Hepatocyte (in vitro differentiated cells): Measurements from ENCODE around the gene CTNNA1. TPM values are rescaled to one million over a fixed set of nuclear protein-coding genes. Genes with fewer than 3 reads are reported as not detected.

Experiments
- DNase-seq: peaks from one replicate; pipeline ENCODE4 v3.0.0-alpha.2; 2016; ENCODE audit warnings: low spot score
- H2AFZ ChIP-seq: fragments of 200-600 bp; sonication (generic); 2 replicates; pipeline ENCODE4 v1.6.0; 2016; ENCODE audit warnings: antibody characterized with exemption, mild to moderate bottlenecking
- H3K27ac ChIP-seq: fragments of 200-600 bp; sonication (generic); 2 replicates; pipeline ENCODE4 v1.5.1; 2016; ENCODE audit warnings: mild to moderate bottlenecking
- H3K27me3 ChIP-seq: fragments of 200-600 bp; sonication (generic); 2 replicates; pipeline ENCODE4 v1.6.1; 2016
- H3K36me3 ChIP-seq: fragments of 200-600 bp; sonication (generic); replicated peaks from 2 replicates; pipeline ENCODE4 v1.5.1; 2016; ENCODE audit warnings: low read depth; ENCODE audit not compliant: insufficient read depth
- H3K4me1 ChIP-seq: fragments of 200-600 bp; sonication (generic); 2 replicates; pipeline ENCODE4 v1.5.1; 2016; ENCODE audit warnings: mild to moderate bottlenecking, moderate library complexity; ENCODE audit not compliant: insufficient read depth
- H3K4me2 ChIP-seq: fragments of 200-600 bp; sonication (generic); 2 replicates; pipeline ENCODE4 v1.6.0; 2016
- H3K4me3 ChIP-seq: fragments of 200-600 bp; sonication (generic); 2 replicates; pipeline ENCODE4 v1.5.1; 2016; ENCODE audit warnings: mild to moderate bottlenecking
- H3K79me2 ChIP-seq: fragments of 200-600 bp; sonication (generic); 2 replicates; pipeline ENCODE4 v1.6.0; 2017; ENCODE audit warnings: mild to moderate bottlenecking
- H3K9me2 ChIP-seq: fragments of 200-600 bp; sonication (generic); replicated peaks from 2 replicates; pipeline ENCODE4 v1.6.0; 2017; ENCODE audit warnings: mild to moderate bottlenecking; ENCODE audit not compliant: insufficient read depth
- H3K9me3 ChIP-seq: fragments of 200-600 bp; sonication (generic); 2 replicates; pipeline ENCODE4 v1.5.1; 2016; ENCODE audit warnings: low read depth, mild to moderate bottlenecking
- H4K20me1 ChIP-seq: fragments of 200-600 bp; sonication (generic); 2 replicates; pipeline ENCODE4 v1.6.0; 2016; ENCODE audit warnings: mild to moderate bottlenecking; ENCODE audit not compliant: insufficient read depth, poor library complexity, severe bottlenecking
- EZH2 ChIP-seq: fragments of 200-600 bp; sonication (generic); IDR thresholded peaks from 2 replicates; pipeline ENCODE4 v1.6.1; 2016; ENCODE audit warnings: antibody characterized with exemption, mild to moderate bottlenecking, borderline replicate concordance
- EZH2phosphoT487 ChIP-seq: fragments of 200-600 bp; sonication (generic); IDR thresholded peaks from one replicate; pipeline ENCODE4 v1.6.1; 2018; ENCODE audit warnings: antibody characterized with exemption, mild to moderate bottlenecking, low read depth, moderate library complexity; ENCODE audit not compliant: unreplicated experiment, severe bottlenecking
- WGBS: methylation state at CpG from one replicate; pipeline ENCODE4 v1.1.6; 2016; ENCODE audit warnings: low lambda C conversion rate; ENCODE audit errors: missing lambda C conversion rate; 5-methylcytosine and 5-hydroxymethylcytosine counted together
- polyA plus RNA-seq: library from polyadenylated mRNA; unstranded; fragments of >200 nt; fragmentation: Nextera tagmentation; extraction: Ambion mirVana; gene quantifications from 2 replicates; pipeline ENCODE4 v1.2.1, GENCODE V29; 2016
- total RNA-seq: library from RNA; depleted of rRNA; stranded (reverse); fragments of >200 nt; gene quantifications from 2 replicates; pipeline ENCODE4 v1.2.3, GENCODE V29; 2014
- TF ChIP-seq, protein P1 (sequence below): fragments of 200-600 bp; sonication (generic); IDR thresholded peaks from 2 replicates; pipeline ENCODE4 v1.5.1; 2016; ENCODE audit warnings: antibody characterized with exemption, mild to moderate bottlenecking; ENCODE audit not compliant: poor library complexity

CTNNA1 gene
- total and polyA plus RNA-seq, 2 experiments from 2014 or later: 152 to 349 TPM

DNA sequence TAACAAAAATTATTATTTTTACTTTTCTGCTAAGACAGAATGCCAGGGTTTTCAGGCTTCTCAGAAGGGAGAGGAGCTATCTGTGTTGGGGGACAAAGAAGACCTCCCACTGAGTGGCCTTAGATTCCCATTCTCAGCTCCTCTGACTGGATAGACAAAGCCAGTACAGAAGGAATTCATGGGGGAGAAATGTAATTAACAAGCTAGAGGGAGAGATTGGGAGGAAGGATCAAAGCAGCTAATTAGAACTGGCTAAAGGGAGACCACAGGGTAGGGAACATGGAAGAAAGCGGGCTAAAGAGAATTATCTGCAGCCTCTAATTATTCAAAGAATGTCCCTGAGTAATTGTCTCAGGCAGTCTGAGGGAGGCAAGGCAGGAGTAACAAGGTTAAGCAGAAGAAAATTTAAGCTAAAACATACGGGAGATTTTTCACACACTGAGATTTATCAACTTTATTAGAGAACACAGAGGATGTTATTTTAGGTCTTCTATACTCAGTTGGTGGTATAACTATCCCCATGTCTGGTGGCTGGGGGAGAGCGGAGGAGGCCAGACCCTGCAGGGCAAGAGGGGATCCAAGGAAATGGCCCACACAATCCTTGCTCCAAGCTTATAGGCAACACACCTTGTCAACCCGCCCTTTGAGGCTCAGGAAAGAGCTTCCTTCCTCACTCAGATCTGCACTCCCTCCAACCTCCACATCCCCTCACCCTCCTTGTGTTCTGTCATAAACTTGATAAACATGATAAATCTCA lies 209.6 kb downstream of the CTNNA1 start:
- H3K27ac ChIP-seq: no peak overlapping the region
- WGBS: 79% methylated on average over 4 of the region's 4 CpGs

DNA sequence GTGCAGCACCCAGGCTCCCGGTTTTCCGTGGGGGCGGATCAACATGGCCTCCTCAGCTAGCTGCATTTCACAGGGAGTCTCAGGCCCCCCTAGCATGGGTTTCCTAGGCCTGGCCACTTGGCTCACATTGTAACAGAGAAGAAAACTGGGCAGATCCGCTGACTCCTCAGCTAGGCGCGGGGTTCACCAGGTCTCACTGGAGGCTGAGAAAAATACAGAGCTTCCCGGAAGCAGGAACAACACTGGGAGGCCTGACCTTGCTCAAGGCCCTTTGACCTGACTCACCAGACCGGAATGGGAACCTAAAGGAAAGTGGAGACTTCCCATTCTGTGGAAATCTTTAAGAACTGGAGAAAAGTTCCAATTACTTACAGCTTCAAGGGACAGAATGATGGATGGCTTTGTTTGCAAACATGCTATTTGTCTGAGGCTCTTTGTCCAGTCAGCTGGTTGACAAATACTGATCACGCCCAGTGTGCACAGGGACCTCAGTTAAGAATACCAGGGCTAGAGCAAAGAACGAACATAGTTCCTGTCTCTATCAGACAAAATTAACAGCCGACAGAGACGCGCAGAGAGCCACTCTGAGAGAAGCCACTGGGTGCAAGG lies 210.6 kb downstream of the CTNNA1 start:
- Histone ChIP-seq H3K79me2 (no peaks in the 10 kb centered on the region), H2AFZ (no peak overlapping the region), H3K27ac (peak overlapping the region; percentile 19), H3K4me2 (peak overlapping the region; percentile 20), H3K9me3 (no peaks in the 10 kb centered on the region), H4K20me1 (no peaks in the 10 kb centered on the region), H3K4me1 (peaks cover 33% of the 10 kb centered on the region), H3K36me3 (no peaks in the 10 kb centered on the region), H3K27me3 (no peaks in the 10 kb centered on the region), H3K9me2 (no peaks in the 10 kb centered on the region), H3K4me3 (no peak overlapping the region)
- WGBS: 70% methylated on average over 13 of the region's 13 CpGs
- no peak for DNase-seq
- TF ChIP-seq EZH2phosphoT487 (no peak), EZH2 (no peak)

More for the DNA sequence above, 209.6 kb downstream of the CTNNA1 start:
- no peak overlapping the region for H2AFZ ChIP-seq
- H3K27me3 ChIP-seq: no peaks in the 10 kb centered on the region
- H4K20me1 ChIP-seq: no peaks in the 10 kb centered on the region
- no peaks in the 10 kb centered on the region for H3K9me2 ChIP-seq
- no peak overlapping the region for H3K4me3 ChIP-seq
- peaks cover 33% of the 10 kb centered on the region for H3K4me1 ChIP-seq
- H3K9me3 ChIP-seq: no peaks in the 10 kb centered on the region
- DNase-seq: no peak
- H3K79me2 ChIP-seq: no peaks in the 10 kb centered on the region
- TF ChIP-seq EZH2 (no peak), EZH2phosphoT487 (no peak)
- TF ChIP-seq, protein P1, sequence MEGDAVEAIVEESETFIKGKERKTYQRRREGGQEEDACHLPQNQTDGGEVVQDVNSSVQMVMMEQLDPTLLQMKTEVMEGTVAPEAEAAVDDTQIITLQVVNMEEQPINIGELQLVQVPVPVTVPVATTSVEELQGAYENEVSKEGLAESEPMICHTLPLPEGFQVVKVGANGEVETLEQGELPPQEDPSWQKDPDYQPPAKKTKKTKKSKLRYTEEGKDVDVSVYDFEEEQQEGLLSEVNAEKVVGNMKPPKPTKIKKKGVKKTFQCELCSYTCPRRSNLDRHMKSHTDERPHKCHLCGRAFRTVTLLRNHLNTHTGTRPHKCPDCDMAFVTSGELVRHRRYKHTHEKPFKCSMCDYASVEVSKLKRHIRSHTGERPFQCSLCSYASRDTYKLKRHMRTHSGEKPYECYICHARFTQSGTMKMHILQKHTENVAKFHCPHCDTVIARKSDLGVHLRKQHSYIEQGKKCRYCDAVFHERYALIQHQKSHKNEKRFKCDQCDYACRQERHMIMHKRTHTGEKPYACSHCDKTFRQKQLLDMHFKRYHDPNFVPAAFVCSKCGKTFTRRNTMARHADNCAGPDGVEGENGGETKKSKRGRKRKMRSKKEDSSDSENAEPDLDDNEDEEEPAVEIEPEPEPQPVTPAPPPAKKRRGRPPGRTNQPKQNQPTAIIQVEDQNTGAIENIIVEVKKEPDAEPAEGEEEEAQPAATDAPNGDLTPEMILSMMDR: no peak
- no peak overlapping the region for H3K4me2 ChIP-seq
- no peaks in the 10 kb centered on the region for H3K36me3 ChIP-seq

DNA sequence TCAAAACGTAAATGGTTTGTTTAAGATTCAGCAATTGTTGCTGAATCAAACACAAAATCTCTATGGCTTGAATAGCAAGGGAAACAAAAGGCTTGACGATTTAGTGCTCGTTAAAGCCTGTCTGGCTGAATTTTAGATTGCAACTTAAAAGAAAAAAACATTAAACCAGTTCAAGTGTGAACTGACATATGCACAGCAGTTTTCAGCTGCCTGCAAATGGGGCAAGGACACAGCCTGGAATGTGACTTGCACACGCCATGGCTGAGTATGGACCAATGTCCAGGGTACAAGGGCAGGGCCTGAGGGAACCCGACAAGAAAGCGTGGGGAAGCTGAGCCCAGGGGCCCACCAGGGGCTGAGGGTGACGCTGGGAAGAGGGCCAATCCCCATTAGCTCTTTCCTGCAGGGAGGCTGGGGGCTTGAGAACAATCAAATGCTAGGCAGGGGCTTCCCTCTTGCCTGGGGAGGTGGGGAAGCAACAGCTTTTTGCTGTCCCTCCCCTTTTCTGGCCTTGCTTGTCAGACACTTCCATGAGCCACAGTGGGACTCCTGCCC lies 211.5 kb downstream of the CTNNA1 start:
- 40% methylated on average over 7 of the region's 7 CpGs for WGBS

More for the DNA sequence above, 211.5 kb downstream of the CTNNA1 start:
- no peak for TF ChIP-seq EZH2
- no peak for TF ChIP-seq EZH2phosphoT487
- TF ChIP-seq, protein P1: no peak
- no peaks in the 10 kb centered on the region for H3K9me2 ChIP-seq
- H3K36me3 ChIP-seq: no peaks in the 10 kb centered on the region
- no peak overlapping the region for H2AFZ ChIP-seq
- no peaks in the 10 kb centered on the region for H3K79me2 ChIP-seq
- no peaks in the 10 kb centered on the region for H3K27me3 ChIP-seq
- H3K27ac ChIP-seq: peak overlapping the region; percentile 19
- H3K4me2 ChIP-seq: peak overlapping the region; percentile 21
- peak; percentile 32 for DNase-seq
- no peak overlapping the region for H3K4me3 ChIP-seq
- no peaks in the 10 kb centered on the region for H3K9me3 ChIP-seq
- H4K20me1 ChIP-seq: no peaks in the 10 kb centered on the region
- peaks cover 33% of the 10 kb centered on the region for H3K4me1 ChIP-seq
